GM12865 (cell line): Measurements from ENCODE around the gene BCL6B.

Source experiments
- DNase-seq: peaks from one replicate; pipeline ENCODE4 v3.0.0; 2010; ENCODE audit warnings: low read depth
- H3K4me3 ChIP-seq: 2 replicates; pipeline ENCODE4 v1.5.1; 2011; ENCODE audit warnings: mild to moderate bottlenecking, low read depth, low read length, control low read depth
- TF ChIP-seq, protein P1 (sequence below): IDR thresholded peaks from 2 replicates; pipeline ENCODE4 v1.5.1; 2011; ENCODE audit warnings: low read length, control low read depth, low read depth, inconsistent platforms; ENCODE audit not compliant: insufficient read depth; ENCODE audit errors: missing control alignments

BCL6B gene

DNA sequence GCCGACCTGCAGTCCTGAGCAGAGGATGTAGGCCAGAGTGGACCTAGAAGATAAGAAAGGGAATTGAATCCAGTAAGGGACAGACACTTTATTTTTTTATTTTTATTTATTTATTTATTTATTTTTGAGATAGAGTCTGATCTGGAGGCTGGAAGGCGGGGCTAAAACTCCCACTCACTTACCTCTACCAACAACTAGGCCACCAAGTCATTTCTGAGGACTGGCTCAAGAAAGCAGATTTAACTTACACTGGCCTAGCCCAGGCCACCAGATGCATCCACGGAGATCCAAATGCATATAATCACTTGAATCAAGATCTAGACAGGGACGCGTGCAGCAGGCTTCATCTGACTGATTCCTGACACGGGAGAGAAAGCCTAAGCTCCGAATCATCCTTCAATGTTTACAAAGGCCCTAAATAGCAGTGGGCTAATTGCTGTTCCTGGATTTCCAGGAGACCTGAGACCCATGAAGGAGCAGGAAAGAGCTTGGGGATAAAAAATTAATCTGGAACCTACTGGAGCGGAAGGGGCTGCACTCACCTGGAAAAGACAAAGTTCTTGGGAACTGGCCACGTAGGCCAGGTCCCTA, 28.1 kb upstream of the BCL6B start:
- H3K4me3 ChIP-seq, result no peak overlapping the region
- DNase-seq, result no peak
- TF ChIP-seq, protein P1, sequence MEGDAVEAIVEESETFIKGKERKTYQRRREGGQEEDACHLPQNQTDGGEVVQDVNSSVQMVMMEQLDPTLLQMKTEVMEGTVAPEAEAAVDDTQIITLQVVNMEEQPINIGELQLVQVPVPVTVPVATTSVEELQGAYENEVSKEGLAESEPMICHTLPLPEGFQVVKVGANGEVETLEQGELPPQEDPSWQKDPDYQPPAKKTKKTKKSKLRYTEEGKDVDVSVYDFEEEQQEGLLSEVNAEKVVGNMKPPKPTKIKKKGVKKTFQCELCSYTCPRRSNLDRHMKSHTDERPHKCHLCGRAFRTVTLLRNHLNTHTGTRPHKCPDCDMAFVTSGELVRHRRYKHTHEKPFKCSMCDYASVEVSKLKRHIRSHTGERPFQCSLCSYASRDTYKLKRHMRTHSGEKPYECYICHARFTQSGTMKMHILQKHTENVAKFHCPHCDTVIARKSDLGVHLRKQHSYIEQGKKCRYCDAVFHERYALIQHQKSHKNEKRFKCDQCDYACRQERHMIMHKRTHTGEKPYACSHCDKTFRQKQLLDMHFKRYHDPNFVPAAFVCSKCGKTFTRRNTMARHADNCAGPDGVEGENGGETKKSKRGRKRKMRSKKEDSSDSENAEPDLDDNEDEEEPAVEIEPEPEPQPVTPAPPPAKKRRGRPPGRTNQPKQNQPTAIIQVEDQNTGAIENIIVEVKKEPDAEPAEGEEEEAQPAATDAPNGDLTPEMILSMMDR, result no peak

DNA sequence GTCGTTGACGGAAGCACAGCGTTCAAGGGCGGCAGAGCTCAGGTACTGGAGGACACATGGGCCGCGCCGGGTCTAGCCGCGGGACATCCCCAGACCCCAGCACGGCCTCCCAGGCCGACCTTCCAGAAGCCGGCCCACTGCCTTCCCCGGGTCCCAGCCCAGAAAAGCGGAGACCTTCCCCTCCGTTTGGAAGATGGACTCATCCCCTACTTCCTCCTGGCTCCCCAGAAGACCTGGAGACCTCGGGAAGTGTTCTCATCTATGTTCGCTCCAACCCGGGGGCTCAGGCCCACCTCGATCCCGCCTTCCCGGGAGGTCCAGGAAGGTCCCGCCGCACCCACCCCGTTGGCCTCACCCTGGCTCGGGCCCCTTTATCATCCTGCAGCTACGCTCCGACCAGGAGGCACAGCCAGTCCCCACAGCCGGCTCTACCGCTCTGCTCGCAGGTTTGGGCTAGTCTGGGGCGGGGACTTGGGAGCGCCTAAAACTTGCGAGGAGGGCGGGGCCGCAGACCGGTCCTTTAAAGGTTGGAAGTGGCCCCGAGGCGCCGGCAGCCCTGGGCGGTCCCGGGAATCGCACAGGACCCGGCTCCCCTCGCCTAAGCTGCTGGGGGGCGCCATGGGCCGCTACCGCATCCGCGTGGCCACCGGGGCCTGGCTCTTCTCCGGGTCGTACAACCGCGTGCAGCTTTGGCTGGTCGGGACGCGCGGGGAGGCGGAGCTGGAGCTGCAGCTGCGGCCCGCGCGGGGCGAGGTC, 27.2 kb upstream of the BCL6B start, which contains the start of gene ALOX12:
Gene ALOX12, plus strand, starts transcription at position 550 of the 756 bp plus-strand sequence. Its CDS starts 69 bp downstream, at position 619.
- no peak within 1 kb of the TSS for H3K4me3 ChIP-seq
- TF ChIP-seq, protein P1, result no peak
- DNase-seq, result no peak

DNA sequence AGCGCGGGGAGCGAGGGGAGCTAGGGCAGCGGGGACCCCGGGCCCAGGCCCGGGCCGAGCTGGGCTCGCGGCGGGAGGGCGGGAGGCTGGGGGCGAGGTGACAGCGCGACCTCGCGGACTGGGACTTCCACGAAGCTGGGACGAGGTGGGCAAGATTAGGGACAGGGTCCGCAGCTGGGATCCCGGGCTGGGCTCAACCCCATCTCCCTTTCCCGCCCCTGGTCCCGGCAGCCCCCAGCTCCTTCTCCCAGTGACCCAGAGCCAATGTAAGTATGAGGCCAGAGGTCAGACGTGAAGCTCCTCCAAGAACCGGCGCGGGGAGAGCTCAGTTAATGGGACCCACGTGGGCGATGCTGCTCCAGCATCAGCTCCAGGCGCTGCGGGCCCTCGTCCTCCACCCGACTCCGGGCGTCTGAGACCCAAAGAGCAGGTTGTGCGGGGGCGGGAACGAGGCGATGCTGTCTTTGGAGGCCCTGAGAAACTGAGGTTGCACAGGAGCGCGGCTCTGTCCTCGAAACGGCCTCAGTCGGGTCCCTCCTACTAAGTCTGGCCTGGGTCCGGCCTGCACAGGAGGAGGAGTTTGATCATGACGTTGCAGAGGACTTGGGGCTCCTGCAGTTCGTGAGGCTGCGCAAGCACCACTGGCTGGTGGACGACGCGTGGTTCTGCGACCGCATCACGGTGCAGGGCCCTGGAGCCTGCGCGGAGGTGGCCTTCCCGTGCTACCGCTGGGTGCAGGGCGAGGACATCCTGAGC, 26.4 kb upstream of the BCL6B start:
- TF ChIP-seq, protein P1, result no peak
- no peak overlapping the region for H3K4me3 ChIP-seq
- DNase-seq, result no peak

DNA sequence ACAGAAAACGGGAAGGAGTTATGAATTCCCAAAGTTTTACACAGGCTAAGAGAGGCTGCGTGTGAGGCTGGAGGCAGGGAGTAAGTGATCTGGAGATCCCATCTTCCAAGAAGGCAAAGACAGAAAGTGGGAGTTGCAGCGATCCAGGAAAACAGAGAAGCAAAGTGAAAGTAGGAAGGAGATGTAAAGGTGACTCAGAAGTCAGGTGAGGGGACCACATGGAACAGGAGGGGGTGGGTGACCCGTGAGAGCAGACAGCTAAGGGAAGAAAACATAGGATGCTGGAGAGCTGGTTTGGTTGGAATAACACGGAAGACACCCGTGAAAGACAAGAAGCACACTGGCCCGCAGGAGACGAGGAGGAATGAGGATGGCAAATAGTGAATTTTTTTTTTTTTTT, 25.7 kb upstream of the BCL6B start:
- no peak overlapping the region for H3K4me3 ChIP-seq
- DNase-seq, result no peak
- TF ChIP-seq, protein P1, result no peak

DNA sequence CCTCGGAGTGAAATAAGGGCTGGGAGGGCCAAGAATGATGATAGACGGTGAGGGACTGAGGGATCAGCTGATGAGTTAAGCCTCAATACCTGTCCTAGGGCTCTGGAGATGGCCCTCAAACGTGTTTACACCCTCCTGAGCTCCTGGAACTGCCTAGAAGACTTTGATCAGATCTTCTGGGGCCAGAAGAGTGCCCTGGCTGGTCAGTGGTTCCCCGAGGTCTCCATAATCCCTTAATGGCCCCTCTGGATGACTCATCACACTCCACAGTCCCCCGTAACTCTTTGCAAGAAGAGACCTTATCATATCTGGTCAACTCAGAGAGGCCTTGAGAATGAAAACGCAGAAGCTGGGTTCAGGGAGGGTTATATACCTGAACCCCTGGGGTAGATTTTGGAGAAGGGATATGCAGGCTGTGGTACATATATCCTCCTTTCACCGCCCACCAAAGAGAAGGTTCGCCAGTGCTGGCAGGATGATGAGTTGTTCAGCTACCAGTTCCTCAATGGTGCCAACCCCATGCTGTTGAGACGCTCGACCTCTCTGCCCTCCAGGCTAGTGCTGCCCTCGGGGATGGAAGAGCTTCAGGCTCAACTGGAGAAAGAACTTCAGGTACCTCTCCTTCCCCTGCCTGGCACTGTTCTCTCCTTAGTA, 23.9 kb upstream of the BCL6B start:
- H3K4me3 ChIP-seq, result no peak overlapping the region
- no peak for DNase-seq
- TF ChIP-seq, protein P1, result no peak

DNA sequence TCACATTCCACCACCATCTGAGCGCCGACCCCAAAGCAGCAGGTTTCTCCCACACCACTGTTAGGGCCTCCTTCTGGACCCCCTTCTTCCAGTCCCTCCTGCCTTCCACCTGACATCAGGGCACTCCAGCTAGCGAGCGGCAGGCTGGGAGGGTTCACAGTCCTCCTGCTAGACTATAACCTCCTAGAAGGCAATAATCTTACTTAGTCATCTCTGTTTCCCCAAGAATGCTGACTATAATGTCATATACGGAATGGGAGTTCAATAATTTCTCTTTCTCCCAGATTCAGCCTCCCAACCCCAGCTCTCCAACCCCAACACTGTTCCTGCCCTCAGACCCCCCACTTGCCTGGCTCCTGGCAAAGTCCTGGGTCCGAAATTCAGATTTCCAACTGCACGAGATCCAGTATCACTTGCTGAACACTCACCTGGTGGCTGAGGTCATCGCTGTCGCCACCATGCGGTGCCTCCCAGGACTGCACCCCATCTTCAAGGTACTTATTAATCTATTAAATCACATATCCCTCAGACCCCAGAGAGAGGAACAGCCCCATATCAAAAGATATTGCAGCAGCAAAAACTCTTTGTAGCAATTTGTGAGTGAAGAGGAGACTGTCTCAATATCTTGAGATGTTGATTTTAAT, 21.4 kb upstream of the BCL6B start:
- no peak overlapping the region for H3K4me3 ChIP-seq
- DNase-seq, result peak; percentile 64
- TF ChIP-seq, protein P1, result peak; percentile 58
